Stimulated activated CD4-positive, alpha-beta T cell treated with anti-CD3 and anti-CD28 coated beads, Interleukin-1b, Interleukin-23, amount 100 ng/mL, for 24 hours (primary cell): ENCODE results near the gene MEGF9.

ENCODE experiments used
- DNase-seq, 4 experiments: peaks; one replicate each; pipeline ENCODE4 v3.0.0-alpha.2; 2020; ENCODE audit warnings: low read depth in 4 of 4, low spot score in 1 of 4

MEGF9 gene

GRCh38 chr9:120733190-120733589, 18.9 kb upstream of the MEGF9 start:
- DNase-seq: no peak

- no peak for DNase-seq
These were observed 16.6 kb upstream of the MEGF9 start for GRCh38 chr9:120730654-120731514.

GRCh38 chr9:120729791-120730241, 15.5 kb upstream of the MEGF9 start:
- no peak for DNase-seq

GRCh38 chr9:120726484-120726883, 12.2 kb upstream of the MEGF9 start:
- no peak for DNase-seq

- no peak for DNase-seq
These were observed 11.6 kb upstream of the MEGF9 start for GRCh38 chr9:120725907-120726306.

- no peak for DNase-seq
These were observed 10.6 kb upstream of the MEGF9 start for GRCh38 chr9:120724757-120725400.

- no peak for DNase-seq
These were observed 9.3 kb upstream of the MEGF9 start for GRCh38 chr9:120723565-120723964.

- DNase-seq: no peak
These were observed 6.1 kb upstream of the MEGF9 start for GRCh38 chr9:120720404-120720803.

GRCh38 chr9:120718316-120718715, 4.0 kb upstream of the MEGF9 start:
- DNase-seq: no peak

- no peak for DNase-seq
These were observed 2.9 kb upstream of the MEGF9 start for GRCh38 chr9:120717176-120717575.

GRCh38 chr9:120716483-120716882, 2.2 kb upstream of the MEGF9 start:
- no peak for DNase-seq

- DNase-seq: no peak
These were observed 1.2 kb upstream of the MEGF9 start for GRCh38 chr9:120715389-120715924.

GRCh38 chr9:120714846-120715388, 647 bp upstream of the MEGF9 start:
- DNase-seq: no peak

GRCh38 chr9:120713257-120714087, 798 bp downstream of the MEGF9 start:
- DNase-seq: no peak

GRCh38 chr9:120712539-120713031, 1.7 kb downstream of the MEGF9 start:
- no peak for DNase-seq

GRCh38 chr9:120711841-120712538, 2.3 kb downstream of the MEGF9 start:
- DNase-seq: no peak

- DNase-seq: no peak
These were observed 2.9 kb downstream of the MEGF9 start for GRCh38 chr9:120711354-120711753.

- DNase-seq: no peak
These were observed 3.9 kb downstream of the MEGF9 start for GRCh38 chr9:120710110-120710981.

GRCh38 chr9:120708526-120709224, 5.6 kb downstream of the MEGF9 start:
- DNase-seq: no peak
